ENCODE data around the gene NOS1AP.
"Not testable (repeated sequence)": the region's sequence is repeated elsewhere in the genome, so short reads cannot be mapped to it uniquely, and the experiment has no call there.

Gene NOS1AP

DNA sequence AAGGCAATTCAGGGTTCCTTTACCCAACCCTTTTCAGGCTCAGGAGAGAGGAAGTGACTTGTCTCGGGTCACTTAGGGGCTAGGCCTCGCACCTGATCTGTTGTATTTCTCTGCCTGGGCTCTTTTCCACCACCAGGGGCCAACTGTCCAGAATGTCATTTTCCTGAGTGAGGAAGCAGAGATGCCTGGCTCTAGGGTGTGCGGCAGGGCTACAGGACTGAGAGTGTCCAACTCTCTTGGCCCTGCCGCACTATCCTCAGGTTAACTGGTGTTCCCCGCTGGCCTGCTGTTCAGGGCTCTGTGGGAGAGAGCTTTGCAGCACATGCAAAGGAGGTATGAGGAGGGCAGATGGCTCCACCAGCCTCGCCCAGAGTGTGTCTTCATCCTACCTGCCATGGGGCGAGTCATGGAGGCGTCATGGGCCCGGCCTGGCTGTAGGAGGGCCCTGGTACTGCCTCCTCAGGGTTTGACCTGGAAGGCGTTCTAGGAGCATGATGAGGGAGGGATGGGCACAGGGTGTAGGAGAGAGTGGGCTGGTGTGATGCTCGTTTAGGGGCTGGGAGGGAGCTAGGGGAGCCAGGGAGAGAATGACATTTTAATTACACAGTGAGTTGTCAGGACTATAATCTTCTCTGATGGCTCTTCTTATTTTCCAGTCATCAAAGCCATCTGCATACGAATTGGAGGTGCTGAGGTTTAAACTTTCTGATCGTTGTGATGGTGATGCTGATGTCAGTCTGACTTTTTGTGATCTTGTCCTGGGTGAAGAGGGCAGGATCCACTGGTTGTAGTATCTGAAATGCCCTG lies 128.3 kb downstream of the NOS1AP start:
- no peak overlapping the region for H3K4me3 ChIP-seq (ENCODE audit: low read depth, low read length)
- no peak for DNase-seq (ENCODE audit: low read depth)
- TF ChIP-seq, protein P1, sequence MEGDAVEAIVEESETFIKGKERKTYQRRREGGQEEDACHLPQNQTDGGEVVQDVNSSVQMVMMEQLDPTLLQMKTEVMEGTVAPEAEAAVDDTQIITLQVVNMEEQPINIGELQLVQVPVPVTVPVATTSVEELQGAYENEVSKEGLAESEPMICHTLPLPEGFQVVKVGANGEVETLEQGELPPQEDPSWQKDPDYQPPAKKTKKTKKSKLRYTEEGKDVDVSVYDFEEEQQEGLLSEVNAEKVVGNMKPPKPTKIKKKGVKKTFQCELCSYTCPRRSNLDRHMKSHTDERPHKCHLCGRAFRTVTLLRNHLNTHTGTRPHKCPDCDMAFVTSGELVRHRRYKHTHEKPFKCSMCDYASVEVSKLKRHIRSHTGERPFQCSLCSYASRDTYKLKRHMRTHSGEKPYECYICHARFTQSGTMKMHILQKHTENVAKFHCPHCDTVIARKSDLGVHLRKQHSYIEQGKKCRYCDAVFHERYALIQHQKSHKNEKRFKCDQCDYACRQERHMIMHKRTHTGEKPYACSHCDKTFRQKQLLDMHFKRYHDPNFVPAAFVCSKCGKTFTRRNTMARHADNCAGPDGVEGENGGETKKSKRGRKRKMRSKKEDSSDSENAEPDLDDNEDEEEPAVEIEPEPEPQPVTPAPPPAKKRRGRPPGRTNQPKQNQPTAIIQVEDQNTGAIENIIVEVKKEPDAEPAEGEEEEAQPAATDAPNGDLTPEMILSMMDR (IDR thresholded peaks at IDR 0.05; ENCODE audit: insufficient read depth, low read depth, low read length, missing control alignments), result no peak

DNA sequence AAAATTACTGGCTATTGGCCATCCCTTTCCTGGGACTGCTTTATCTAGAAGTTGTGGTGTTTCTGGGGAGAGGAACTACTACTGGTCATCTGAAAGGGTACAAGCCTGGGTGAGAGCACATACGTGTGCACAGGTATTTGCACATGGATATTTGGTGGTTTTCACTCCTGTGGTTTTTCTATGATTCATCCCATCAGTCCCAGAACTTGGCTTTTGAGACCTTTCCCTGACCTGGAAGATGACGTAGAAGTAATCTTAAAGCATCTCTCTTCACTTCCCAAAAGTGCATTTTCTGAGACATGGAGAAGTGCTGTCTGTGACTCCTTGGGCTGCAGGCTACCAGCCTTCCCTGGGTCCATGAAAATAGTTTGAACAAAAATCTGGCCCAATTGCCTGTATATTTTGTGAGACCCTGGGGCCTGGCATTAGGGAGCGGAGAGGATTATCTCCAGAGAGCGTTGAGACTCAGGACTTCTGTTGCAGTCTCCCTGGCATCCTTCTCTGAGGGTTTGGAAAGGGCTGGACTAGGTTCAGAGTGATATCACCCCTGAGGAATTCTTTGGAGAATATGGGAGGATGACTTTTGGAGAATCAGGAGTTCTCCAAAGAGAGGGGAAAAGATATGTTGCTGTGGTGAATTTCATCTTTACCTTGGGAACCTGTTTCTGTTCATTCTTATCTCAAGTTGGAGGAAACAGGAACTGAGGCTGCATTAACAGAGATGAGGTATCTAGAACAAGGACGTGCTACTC lies 130.8 kb downstream of the NOS1AP start:
- H3K4me3 ChIP-seq (ENCODE audit: low read depth, low read length), result no peak overlapping the region
- TF ChIP-seq, protein P1 (IDR thresholded peaks at IDR 0.05; ENCODE audit: insufficient read depth, low read depth, low read length, missing control alignments), result no peak
- no peak for DNase-seq (ENCODE audit: low read depth)

DNA sequence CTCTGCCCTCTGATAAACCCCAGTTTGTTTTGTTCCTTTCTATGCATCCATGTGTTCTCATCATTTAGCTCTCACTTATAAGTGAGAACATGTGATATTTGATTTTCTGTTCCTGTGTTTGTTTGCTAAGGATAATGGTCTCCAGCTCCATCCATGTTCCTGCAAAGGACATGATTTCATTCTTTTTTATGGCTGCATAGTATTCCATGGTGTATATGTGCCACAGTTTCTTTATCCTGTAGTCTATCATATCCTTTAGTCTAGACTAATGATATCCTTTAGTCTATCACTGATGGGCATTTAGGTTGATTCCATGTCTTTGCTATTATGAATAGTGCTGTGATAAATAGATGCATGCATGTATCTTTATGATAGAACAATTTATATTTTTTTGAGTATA lies 131.6 kb downstream of the NOS1AP start:
- DNase-seq (ENCODE audit: low read depth); H3K4me3 ChIP-seq (ENCODE audit: low read depth, low read length): not testable (repeated sequence)

DNA sequence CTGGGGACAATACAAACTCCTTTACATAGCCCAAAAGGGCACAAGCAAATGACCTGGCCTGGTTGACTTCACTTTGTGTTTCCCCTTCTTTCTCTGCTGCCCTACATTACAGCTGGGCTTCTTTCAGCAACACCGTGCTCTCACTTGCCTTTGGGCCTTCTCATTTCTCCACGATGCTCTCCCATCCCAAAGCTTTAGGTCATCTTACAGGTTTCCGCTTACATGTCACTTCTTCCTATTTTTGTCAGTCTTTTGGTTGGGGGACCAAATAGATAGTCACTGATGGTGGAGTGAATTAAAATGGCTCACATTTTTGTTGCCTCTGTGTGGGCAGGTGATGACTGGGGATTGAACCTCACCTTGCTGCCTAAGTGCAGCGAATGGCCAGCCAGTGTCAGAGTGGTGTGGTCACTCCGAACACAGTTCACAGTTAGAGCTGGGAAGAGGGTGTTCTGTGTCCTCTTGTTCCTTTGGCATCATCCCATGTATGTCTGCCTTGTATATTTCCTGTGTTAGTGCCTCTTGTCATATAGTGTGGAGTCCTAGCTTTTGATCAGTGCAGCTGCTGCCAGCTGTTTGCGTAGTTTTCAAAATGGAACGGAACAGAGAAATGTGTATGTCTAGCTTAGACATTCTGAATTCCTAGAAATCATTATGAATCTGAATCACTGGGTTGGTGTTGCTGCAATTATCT lies 134.8 kb downstream of the NOS1AP start:
- no peak overlapping the region for H3K4me3 ChIP-seq (ENCODE audit: low read depth, low read length)
- DNase-seq (ENCODE audit: low read depth), result no peak
- TF ChIP-seq, protein P1 (IDR thresholded peaks at IDR 0.05; ENCODE audit: insufficient read depth, low read depth, low read length, missing control alignments), result no peak

DNA sequence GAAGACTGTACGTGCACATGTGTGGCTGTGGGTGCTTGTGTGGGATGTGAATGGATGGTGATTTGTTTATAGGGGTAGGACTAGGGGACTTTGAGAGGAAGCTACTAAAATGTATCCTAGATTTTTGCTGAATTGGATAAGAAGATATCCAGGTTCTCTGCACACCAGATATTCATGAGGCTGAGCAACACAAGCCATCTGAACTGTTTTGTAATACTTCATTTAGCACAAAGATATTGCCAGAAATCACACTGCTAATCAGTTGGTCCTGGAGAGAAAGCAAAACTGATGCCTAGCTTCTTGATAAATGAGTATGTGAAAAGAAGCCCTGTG lies 135.3 kb downstream of the NOS1AP start:
- TF ChIP-seq, protein P1 (IDR thresholded peaks at IDR 0.05; ENCODE audit: insufficient read depth, low read depth, low read length, missing control alignments), result no peak
- no peak for DNase-seq (ENCODE audit: low read depth)
- no peak overlapping the region for H3K4me3 ChIP-seq (ENCODE audit: low read depth, low read length)

DNA sequence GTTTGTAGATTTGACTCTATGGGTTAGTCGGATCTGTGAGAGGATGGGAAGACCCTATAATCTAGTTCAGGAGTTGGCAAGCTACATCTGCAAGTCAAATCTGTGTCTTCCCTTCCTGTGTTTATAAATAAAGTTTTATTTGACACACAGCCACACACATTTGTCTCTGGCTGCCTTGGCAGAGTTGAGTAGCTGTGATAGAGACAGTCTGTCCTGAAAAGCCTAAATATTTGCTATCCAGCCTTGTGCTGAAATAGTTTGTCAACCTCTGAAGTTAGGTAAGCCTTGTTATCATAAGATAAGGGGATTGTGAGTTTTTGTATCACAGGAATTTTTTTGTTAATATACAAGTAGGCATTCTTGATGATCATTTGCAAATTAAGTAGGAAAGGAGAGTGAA lies 136.8 kb downstream of the NOS1AP start:
- TF ChIP-seq, protein P1 (IDR thresholded peaks at IDR 0.05; ENCODE audit: insufficient read depth, low read depth, low read length, missing control alignments), result no peak
- H3K4me3 ChIP-seq (ENCODE audit: low read depth, low read length), result no peak overlapping the region
- DNase-seq (ENCODE audit: low read depth), result no peak

All from GM12865 (cell line).